GM18505 (cell line): ENCODE measurements around the gene ACER1.

Experiments
- ATAC-seq: cut with Tn5 transposase; IDR thresholded peaks from one replicate; pipeline ENCODE4 v1.9.1; 2021; ENCODE audit not compliant: unreplicated experiment
- POLR2A ChIP-seq: IDR thresholded peaks from 4 replicates; pipeline ENCODE4 v1.6.1; 2011; ENCODE audit warnings: borderline replicate concordance; ENCODE audit not compliant: insufficient read depth, insufficient read length; ENCODE audit errors: extremely low read depth

ACER1 gene

DNA sequence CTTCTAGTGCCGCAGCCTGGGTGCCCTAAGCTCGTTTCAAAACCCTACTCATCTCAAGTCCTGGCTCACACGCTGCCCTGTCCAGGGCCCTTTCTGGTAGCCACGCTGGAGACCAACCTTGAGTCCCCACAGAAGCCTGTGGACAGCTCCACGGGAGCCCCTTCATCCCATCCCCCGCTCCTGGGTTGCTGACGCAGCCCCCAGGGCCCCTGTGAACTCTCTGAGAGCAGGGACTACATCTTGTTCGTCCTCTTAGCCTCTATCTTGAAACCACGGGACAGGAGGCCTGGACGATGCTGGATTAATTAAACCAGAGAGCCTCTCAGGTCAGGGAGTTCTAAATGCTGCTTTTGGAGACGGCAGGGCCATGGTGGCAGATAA lies 61.0 kb downstream of the ACER1 start:
- TF ChIP-seq POLR2A = no peak
- ATAC-seq = no peak

DNA sequence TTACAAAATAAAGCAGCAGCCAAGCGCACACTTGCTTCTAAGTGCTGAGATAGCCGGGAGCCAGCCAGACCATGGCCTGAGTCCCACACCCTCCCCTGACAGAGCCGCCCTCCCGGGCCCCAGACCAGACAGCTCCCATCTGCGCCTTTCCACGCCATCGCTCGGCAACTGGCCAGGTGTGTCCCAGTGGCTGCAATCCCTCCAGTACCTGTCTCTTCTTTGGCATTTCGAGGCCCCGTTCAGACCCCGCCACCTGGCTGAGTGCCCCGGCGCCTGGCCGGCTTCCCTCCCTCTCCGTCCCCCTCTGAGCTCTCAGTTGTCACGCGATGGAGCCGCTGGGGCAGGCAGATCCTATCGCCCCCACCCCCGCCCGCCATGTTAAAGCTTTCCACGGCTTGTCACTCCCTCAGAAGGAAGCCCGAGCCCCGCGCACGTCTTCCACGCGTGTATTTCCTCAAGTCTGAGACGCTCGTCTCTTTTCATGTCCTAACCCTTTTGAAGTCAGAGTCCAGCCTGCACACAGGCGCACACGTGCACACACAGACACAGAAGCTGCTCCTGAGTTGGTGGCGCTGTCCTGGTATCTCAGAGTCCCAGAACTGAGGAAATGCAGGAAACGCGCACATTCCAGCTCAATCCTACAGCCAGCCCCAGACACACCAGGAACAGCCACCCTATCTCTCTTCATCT lies 61.5 kb downstream of the ACER1 start:
- no peak for TF ChIP-seq POLR2A
- ATAC-seq = no peak

DNA sequence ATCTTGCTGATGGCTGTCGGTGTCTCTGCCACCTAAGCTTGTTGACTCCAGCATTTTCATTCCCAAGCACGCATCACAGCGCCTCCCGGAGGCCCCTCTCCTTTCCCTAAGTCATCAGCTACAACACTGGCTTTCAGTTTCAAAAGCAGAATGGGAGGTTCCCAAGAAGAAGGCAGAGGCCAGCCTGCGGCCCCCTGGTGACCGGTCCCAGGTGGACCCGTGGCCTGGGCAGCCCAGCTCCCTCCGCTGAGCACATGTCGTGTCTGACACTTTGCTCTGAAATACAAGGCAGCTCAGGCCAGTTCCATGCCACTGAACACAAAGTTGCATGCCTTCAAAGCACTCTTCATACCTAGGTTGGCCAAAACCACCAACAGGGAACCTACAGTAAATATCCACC lies 62.2 kb downstream of the ACER1 start:
- no peak for TF ChIP-seq POLR2A

DNA sequence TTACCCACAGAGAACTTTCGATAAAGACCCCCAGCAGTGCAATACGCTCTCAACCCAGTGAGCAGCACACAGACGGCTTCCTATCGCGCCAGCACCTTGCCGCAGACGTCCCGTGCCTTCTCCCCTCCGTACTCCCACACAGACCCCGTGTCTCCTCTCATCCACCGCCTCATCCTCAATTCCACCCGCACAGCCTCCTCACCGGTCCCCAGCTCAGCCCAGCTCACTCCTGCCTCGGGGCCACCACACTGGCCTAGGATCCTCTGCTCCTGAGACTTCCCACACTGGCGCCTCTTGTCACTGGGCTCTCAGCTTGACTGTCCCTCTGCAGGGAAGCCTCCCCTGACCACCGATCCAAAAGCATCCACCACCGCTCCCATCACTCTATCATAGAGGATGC lies 62.6 kb downstream of the ACER1 start:
- no peak for TF ChIP-seq POLR2A
- ATAC-seq = no peak

More for the DNA sequence above, 62.2 kb downstream of the ACER1 start:
- ATAC-seq = no peak

DNA sequence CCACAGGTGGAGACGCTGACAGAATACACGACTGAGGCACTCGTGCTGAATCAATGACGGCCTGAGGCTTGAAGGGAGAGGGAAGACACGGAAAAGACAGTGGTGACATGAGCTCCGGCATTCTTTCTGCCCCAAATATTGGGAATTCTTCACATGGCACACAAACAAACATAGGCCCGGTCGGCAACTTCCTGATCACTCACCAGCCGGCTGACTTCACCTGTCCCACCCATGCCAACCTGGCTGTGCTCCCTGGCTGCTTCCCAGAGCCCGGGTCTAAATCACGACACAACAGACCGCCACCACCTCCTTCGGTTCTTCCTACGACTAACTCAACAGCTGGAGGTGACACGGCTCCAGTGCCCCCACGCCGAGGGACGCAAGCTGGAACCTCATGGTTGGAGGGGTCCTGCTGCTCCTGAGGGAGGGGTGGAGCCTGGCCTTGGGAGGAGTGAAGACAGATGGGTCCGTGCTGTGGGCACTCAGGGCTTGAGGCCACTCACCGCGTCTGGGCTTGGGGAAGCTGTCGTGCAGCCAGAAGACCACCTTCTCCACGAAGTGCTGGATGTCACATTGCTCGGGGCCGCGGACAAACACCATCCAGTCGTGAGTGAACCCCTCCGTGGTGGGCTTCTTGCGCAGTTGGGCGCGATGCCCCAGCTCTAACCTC lies 63.2 kb downstream of the ACER1 start:
- no peak for ATAC-seq
- TF ChIP-seq POLR2A = no peak

DNA sequence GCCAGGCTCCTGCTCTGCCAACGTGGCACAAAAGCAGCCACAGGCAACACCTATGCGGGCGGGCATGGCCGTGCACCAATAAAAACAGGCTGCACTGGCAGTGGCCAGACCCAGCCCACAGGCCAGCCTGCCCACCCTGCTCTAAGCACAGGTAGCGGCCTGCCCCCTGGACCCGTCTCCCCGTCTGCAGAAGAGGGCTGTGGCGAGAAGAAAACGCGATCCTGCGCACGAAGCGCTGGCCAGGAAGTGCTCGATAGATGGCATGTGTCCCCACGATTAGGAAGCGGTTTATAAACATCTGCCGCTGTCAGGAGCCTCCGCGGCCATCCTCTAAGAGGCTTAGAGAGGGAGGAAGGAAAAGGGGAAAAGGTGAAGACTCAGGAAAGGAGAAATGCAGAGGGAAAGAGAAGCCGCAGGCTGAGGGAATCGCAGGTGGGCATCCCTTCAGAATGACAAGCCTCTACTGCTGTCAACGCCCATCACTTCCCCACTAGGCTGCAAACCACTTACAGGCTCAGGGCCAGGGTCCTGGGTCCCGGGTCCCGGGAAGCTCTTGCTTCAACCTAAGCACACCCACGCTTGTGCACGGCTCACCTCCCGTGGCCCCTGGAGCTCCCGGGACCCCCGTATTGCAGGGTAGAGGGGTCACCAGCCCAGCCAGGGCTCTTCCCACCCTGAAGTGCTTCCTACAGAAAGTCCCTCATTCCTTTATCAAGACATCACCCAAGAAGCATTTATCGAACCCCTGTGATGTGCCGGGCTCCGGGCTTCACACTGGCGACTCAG lies 64.1 kb downstream of the ACER1 start:
- ATAC-seq = no peak
- TF ChIP-seq POLR2A = no peak

DNA sequence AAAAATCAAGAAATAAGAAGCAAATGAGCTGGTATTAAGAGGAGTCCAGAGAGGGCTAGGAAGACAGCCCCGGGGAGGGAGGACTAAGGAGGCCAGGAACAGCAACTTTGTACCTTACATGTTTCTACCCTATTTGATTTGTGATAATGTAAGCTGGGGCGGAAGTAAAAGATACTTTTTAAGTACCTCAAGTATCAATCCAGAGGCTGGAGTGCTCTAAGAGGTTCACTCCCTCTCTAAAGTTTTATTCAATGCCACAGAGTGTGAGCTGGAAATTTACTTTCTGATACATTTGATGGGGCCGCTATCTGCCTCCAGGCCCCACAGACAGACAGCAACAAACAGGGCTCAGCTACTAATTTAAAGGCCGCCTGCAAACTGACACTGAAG lies 65.0 kb downstream of the ACER1 start:
- ATAC-seq = no peak
- no peak for TF ChIP-seq POLR2A

DNA sequence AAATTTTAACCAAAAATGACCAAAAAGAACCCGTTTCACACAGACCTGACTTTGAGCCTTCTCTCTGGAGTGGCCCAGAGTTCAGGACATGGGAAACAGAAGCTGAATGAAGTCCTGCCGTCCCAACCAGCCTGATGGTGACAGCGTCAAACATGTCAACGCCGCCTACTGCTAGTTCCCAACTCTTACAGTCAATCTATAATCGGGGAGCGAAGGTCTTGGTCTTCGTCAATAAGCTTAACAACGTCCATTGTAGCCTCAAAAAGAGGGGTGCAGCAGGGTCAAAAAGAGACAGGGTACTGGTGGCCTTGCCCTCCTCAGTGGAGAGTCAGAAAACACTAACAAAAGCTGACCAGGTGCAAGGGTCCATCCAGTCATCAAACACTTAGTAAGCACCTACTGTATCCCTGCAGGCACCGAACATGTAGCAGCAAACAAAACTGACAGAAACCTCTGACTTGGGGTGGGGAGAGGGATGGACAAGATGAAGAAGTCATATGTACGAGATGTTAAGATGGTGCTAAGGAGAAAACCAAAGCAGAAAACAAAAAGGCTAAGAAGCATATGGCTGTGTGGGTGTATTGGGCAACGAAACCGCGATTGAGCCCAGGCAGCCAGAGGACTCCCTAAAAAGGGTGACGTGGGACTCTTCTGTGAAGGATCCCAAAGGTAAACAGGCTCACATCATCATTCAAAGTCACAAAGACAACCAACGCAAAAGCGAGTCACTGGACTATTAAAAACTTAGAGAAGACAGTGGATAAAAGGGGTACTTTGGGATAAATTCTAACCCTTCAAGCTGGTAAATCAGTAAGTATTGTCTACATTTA lies 65.6 kb downstream of the ACER1 start:
- ATAC-seq = no peak
- no peak for TF ChIP-seq POLR2A

DNA sequence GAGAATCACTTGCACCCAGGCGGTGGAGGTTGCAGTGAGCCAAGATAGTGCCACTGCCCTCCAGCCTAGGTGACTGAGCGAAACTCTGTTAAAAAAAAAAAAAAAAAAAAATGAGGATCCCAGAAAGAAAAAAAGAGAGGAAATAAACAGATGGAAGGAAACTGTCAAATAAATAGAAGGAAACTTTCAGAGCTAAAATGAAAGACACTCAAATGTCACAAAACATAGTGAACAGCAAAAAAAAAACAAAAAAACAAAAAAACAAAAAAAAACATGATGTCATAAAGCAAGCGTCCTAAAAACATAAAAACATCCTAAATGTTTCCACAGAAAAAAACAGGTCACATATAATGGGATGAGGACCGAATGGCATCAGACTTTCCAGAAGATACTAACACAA lies 68.6 kb downstream of the ACER1 start:
- no peak for ATAC-seq
- no peak for TF ChIP-seq POLR2A

DNA sequence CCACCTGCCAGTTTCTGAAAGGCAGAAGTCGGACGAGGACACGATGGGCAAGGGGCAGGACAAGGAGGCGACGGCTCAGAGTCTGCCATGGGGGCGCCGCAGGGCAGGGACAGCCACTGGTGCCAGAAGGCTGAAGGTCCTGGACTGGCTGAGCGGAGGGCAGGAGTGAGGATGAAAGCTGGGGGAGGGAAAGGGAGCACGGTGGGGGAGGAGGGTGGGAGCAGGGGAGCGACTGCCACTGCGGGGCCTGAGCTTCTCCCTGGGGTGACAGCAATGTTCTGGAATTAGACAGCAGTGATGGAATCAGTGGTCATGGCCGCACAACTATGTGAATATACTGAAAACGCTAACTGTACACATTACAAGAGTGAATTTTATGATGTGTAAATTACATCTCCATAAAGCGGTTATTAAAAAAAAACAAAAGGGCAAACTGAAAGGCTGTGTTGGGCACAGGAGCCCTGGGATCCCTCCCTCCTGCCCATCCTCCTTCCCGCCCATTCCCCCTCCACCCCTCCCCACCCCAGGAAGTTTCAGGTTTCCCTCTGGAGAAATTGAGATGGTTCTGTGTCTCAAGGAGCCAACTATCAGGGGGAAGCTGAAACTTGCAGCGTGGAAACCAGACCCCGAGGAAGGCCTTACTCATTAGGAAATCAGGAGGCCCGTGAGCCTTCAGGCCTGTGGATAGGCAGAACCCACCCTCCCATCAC lies 69.5 kb downstream of the ACER1 start:
- no peak for ATAC-seq
- TF ChIP-seq POLR2A = no peak

DNA sequence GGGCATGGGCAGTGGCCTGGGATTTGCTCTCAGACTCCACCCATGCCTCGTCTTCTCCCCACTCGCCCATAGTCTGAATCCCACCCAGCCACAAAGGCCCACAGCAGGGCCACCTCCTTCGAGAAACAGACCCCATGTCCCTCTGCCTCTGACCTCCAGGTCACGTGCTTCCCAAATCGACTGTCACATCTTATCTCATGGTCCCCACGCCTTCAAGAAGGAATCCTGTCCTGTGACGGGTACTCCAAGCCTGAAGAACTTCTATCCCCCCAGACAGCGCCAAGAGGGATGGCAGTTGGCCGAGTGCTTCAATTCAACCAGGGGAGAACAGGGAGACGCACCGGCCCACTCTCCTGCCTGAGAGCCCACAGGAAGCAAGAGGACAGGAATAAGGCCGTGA lies 70.1 kb downstream of the ACER1 start:
- no peak for TF ChIP-seq POLR2A
- ATAC-seq = no peak

DNA sequence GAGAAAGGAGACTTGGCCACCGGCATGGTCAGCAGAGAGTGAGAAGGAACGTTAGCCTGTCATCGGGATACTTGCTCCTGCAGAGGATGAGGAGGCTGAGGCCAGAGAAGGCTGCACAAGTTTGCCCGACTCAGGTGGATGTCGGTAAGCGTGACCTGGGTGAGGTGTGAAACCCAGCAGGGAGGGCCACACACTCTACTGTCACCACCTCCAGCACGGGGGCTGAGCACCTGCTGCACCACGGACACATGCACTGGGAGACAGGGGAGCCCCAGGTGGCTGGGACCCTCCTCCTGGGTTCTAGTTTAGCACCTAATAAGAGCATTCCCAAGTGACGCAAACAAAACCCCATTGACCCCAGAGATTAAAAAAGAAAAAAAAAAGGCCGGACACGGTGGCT lies 70.9 kb downstream of the ACER1 start:
- ATAC-seq = no peak
- no peak for TF ChIP-seq POLR2A
